HepG2 (cell line): Measurements from ENCODE around the gene BLOC1S1. TPM values are rescaled to one million over a fixed set of nuclear protein-coding genes. Genes with fewer than 3 reads are reported as not detected.

ENCODE experiments used
- CCDC6 ChIP-seq: sonication (generic); formaldehyde crosslinking; IDR thresholded peaks from 2 replicates; pipeline ENCODE4 v1.8.1; 2022; ENCODE audit warnings: mild to moderate bottlenecking, missing genetic modification reagents, moderate library complexity
- CREM ChIP-seq, 2 experiments: sonication (generic) in 1 of 2; formaldehyde crosslinking in 1 of 2; IDR thresholded peaks; 2 replicates each; pipeline versions ENCODE4 v1.4.0 to v1.6.1; 2016 to 2020; ENCODE audit warnings: antibody characterized with exemption in 1 of 2, mild to moderate bottlenecking in 1 of 2, missing genetic modification reagents in 1 of 2
- GATAD2A ChIP-seq: IDR thresholded peaks from 2 replicates; pipeline ENCODE4 v1.6.1; 2016
- GFI1 ChIP-seq: sonication (generic); formaldehyde crosslinking; IDR thresholded peaks from 2 replicates; pipeline ENCODE4 v1.5.0; 2020; ENCODE audit warnings: missing genetic modification reagents, mild to moderate bottlenecking, borderline replicate concordance
- HOXA3 ChIP-seq: sonication (generic); formaldehyde crosslinking; IDR thresholded peaks from 2 replicates; pipeline ENCODE4 v1.5.0; 2020; ENCODE audit warnings: missing genetic modification reagents
- JUNB ChIP-seq: sonication (generic); formaldehyde crosslinking; IDR thresholded peaks from 2 replicates; pipeline ENCODE4 v1.8.0; 2022; ENCODE audit warnings: missing genetic modification reagents, mild to moderate bottlenecking, borderline replicate concordance
- POLR2G ChIP-seq: fragments of 200-400 bp; formaldehyde crosslinking; IDR thresholded peaks from 2 replicates; pipeline ENCODE4 v1.6.1; 2018; ENCODE audit warnings: mild to moderate bottlenecking, low read depth, low read length, moderate library complexity
- SRSF9 ChIP-seq: fragments of 200-400 bp; formaldehyde crosslinking; IDR thresholded peaks from 2 replicates; pipeline ENCODE4 v1.6.1; 2018; ENCODE audit warnings: borderline replicate concordance, mild to moderate bottlenecking, low read depth, low read length; ENCODE audit not compliant: insufficient read depth, poor library complexity, severe bottlenecking
- TEF ChIP-seq: sonication (generic); formaldehyde crosslinking; IDR thresholded peaks from 2 replicates; pipeline ENCODE4 v1.5.0; 2020; ENCODE audit warnings: missing genetic modification reagents
- THAP8 ChIP-seq: sonication (generic); formaldehyde crosslinking; IDR thresholded peaks from 2 replicates; pipeline ENCODE4 v1.5.1; 2020; ENCODE audit warnings: missing genetic modification reagents, mild to moderate bottlenecking, borderline replicate concordance
- XBP1 ChIP-seq: sonication (generic); formaldehyde crosslinking; IDR thresholded peaks from 2 replicates; pipeline ENCODE4 v1.5.0; 2020; ENCODE audit warnings: missing genetic modification reagents
- ZBTB43 ChIP-seq: sonication (generic); formaldehyde crosslinking; conservative IDR thresholded peaks from 2 replicates; pipeline ENCODE4 v1.4.0; 2020; ENCODE audit warnings: missing genetic modification reagents
- ZEB1 ChIP-seq: IDR thresholded peaks from 2 replicates; pipeline ENCODE4 v1.6.1; 2012; ENCODE audit warnings: mild to moderate bottlenecking, low read depth, inconsistent platforms; ENCODE audit not compliant: insufficient replicate concordance
- ZNF235 ChIP-seq: sonication (generic); formaldehyde crosslinking; IDR thresholded peaks from 2 replicates; pipeline ENCODE4 v1.8.1; 2023; ENCODE audit warnings: mild to moderate bottlenecking, missing genetic modification reagents, borderline replicate concordance
- ZNF280B ChIP-seq: sonication (generic); formaldehyde crosslinking; IDR thresholded peaks from 2 replicates; pipeline ENCODE4 v1.5.0; 2020; ENCODE audit warnings: missing genetic modification reagents, mild to moderate bottlenecking, borderline replicate concordance
- ZNF609 ChIP-seq: sonication (generic); formaldehyde crosslinking; IDR thresholded peaks from 2 replicates; pipeline ENCODE4 v1.4.0; 2020; ENCODE audit warnings: mild to moderate bottlenecking, missing genetic modification reagents, borderline replicate concordance
- polyA plus RNA-seq, 8 experiments: library from polyadenylated mRNA; depleted of rRNA in 3 of 8; stranded (reverse) in 7 of 8; unstranded in 1 of 8; fragments of >200 nt; fragmentation: Illumina TruSeq in 4 of 8; extraction: Trizol in 4 of 8; gene quantifications; 2 replicates each; pipeline versions ENCODE4 v1.2.1 to v1.2.3, GENCODE V29; 2011 to 2016; ENCODE audit warnings: low read depth in 4 of 8, missing spikeins in 1 of 8, mixed read lengths in 1 of 8; ENCODE audit not compliant: insufficient read depth in 1 of 8
- total RNA-seq, 5 experiments: library from RNA; depleted of rRNA; stranded (reverse); fragments of >200 nt; fragmentation: Illumina TruSeq; extraction: Trizol; gene quantifications; 2 replicates each; pipeline ENCODE4 v1.2.3, GENCODE V29; 2016; ENCODE audit warnings: low read depth in 1 of 5

The BLOC1S1 gene
- total and polyA plus RNA-seq, 2 of the 13 experiments (the other 11 are each of a cell fraction or from before 2014, with no cell fraction given) = 55.1 to 95.3 TPM

- TF ChIP-seq ZNF609 = peak; percentile 60; the same call in 1 of the 2 replicates
- no peak for TF ChIP-seq ZBTB43 (CRISPR knock-in tag)
- no peak for TF ChIP-seq SRSF9
- no peak for TF ChIP-seq GFI1 (CRISPR knock-in tag)
- peak; percentile 64; the same call in 1 of the 2 replicates for TF ChIP-seq ZNF280B (CRISPR knock-in tag)
- peak; percentile 84 for TF ChIP-seq HOXA3 (CRISPR knock-in tag)
- peak; percentile 22; the same call in 1 of the 2 replicates for TF ChIP-seq JUNB
- peak; percentile 72 for TF ChIP-seq POLR2G
- TF ChIP-seq THAP8 (CRISPR knock-in tag) = no peak
- no peak for TF ChIP-seq XBP1 (CRISPR knock-in tag)
- TF ChIP-seq TEF = no peak
- TF ChIP-seq ZEB1 = peak; percentile 88
- TF ChIP-seq CCDC6 (CRISPR knock-in tag) = no peak
- peak; percentile 74 for TF ChIP-seq GATAD2A
- no peak for TF ChIP-seq ZNF235 (CRISPR knock-in tag)
- peak; percentile 55 for TF ChIP-seq CREM (IDR thresholded peaks at IDR 0.05)
- TF ChIP-seq CREM (CRISPR knock-in tag; IDR thresholded peaks at IDR 0.05) = no peak
Observed at GRCh38 chr12:55715833-55716581, at the start of gene BLOC1S1 (continued).
